SHP77 treated with DMSO at 0.1 percent for 48 hours (cell line): ENCODE data around the gene RIC1.
"Not testable (repeated sequence)": the region's sequence is repeated elsewhere in the genome, so short reads cannot be mapped to it uniquely, and the experiment has no call there.

Experiments used
- DNase-seq: peaks from one replicate; lab custom pipeline; 2025; lab: John Stamatoyannopoulos, UW

RIC1 gene

DNA sequence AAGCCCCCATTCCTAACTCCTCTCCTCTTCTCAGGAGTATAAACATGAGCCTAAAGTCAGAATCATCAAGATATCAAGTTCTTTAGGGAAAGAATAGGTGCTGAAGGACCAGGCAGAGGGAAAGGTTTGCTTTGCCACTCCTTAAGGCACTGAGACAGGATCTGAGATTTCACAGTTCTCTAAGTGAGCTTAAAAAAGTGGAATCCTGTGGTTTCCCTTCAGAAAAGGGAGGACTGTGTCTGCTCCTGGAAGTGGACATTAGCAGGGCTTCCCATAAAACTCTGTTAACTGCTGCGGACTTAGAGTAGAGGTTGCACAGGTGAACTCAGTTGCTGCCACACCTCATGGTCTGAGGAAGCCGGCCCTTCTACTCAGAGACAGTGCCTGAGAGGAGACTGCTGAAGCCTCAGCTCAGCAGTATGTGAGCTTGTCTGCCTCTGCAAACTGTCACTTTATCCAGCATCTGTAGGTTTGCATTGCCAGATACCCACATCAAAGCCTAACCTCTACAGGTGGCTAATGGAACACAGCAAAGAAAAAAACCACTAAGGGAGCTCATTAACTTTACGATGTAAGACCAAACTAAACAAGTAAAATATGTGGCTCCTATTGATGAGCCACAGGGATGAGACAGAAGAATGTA is 42.9 kb downstream of the RIC1 start:
- DNase-seq: no peak

GRCh38 chr9:5675046-5675445 is 46.1 kb downstream of the RIC1 start:
- DNase-seq: not testable (repeated sequence)

GRCh38 chr9:5683591-5683990 is 54.7 kb downstream of the RIC1 start:
- not testable (repeated sequence) for DNase-seq

DNA sequence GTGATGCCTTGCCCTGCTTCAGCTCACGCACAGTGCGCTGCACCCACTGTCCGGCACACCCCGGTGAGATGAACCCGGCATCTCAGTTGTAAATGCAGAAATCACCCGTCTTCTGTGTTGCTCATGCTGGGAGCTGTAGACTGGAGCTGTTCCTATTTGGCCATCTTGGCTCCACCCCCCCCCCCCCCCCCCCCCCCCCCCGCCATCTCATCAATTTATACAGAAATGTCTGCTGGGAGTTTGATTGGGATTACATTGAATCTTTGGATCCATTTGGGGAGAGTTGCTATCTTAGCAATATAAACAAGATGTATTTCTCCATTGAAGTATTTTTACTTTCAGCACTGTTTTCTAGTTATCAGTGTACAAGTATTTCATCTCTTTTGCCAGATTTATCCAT is 55.2 kb downstream of the RIC1 start:
- no peak for DNase-seq

GRCh38 chr9:5688109-5688508 is 59.2 kb downstream of the RIC1 start:
- no peak for DNase-seq

DNA sequence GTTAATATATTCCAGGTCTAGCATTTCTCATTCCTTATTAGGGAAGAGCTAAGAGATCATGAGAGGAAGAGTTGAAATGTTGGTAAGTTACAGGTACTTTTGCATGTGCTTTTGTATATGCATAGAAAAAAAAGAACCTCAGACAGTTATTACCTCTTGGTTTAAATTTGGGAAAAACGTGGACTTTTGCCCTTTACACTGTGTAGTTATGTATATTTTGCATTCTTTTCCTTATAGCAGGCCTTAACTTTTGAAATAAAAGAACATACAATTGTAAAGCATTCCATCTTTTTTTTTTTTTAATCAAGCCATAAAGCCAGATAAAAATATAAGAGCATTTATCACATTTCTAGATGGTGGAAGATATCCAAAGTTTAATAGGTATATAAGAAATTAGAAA is 61.4 kb downstream of the RIC1 start:
- DNase-seq: no peak

GRCh38 chr9:5695860-5696259 is 67.0 kb downstream of the RIC1 start:
- no peak for DNase-seq

DNA sequence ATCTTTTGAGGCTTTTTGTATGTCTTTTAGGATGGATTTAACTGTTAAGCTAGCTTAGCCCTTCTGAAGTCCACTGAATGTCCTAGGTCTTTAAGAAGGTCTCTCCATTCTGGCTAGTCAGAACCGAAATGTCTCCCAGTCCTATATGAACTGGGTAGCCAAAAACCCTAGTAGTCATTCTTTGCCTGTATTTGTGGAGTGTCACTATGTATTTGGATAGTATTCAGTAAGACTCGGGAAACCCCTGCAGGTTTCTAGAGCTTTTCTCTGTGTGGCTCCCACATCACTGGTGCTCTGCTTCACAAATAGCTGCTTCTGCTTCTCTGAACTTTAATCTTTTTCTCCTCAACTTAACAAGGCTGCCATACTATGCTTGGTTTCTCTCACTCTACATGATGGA is 68.0 kb downstream of the RIC1 start:
- DNase-seq: no peak

DNA sequence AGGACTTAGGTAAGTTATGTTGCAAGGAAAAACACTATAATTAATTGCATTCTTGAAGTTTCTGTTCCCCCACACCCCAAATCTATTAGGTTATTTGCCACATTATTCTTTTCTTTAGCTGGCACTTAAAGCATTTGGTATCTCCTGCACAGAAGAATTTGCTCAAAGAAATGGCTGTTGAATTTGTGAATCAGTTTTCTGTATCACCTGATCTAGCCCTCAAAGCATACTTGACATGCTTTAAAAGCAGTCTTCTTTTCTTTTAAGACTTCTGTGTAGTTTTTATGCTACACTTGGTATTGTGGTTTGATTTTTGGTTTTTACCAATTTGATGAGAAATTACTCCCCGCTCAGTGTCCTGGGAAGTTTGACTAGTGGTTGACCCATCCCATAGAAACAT is 69.1 kb downstream of the RIC1 start:
- no peak for DNase-seq

- no peak for DNase-seq
Observed at GRCh38 chr9:5698810-5699556, 70.1 kb downstream of the RIC1 start.

DNA sequence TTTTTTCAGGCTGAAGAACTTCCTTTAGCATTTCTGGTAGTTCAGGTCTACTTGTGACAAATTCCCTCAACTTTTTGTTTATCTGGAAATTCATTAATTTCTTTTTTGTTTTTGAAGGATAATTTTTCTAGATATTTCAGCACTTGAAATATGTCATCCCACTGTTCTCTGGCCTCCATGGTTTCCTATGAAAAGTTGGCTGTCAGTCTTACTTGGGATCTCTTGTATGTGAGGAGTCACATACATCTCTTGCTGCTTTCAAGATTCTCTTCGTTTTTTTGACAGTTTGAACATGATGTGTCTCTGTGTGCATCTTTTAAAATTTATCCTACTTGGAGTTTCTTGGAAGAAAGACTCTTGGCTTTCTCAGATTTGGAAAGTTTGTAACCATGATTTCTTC is 79.5 kb downstream of the RIC1 start:
- DNase-seq: no peak

GRCh38 chr9:5712651-5713390 is 83.9 kb downstream of the RIC1 start:
- no peak for DNase-seq

GRCh38 chr9:5714501-5715401 is 85.8 kb downstream of the RIC1 start:
- DNase-seq: no peak

DNA sequence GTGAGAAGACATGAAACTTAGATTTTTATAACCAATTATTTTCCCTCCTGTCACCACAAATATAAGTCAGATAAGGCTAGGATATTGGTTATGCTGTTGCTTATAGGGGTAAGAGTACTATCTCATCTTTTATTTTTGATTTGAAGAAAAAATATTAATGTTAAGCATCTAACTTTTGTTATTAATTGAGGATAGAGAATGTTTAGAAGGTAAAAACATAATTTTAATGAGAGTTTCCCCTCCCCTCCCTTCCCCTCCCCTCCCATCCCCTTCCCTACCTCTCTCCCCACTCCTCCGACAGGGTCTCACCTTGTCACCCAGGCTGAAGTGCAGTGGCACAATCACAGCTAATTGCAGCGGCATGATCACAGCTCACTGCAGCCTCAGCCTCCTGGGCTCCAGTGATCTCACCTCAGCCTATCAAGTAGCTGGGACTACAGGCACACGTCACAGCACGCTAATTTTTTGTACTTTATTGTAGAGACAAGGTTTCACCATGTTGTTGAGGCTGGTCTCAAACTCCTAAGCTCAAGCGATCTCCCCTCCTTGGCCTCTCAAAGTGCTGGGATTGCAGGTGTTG is 86.7 kb downstream of the RIC1 start:
- no peak for DNase-seq

GRCh38 chr9:5717434-5717833 is 88.5 kb downstream of the RIC1 start:
- DNase-seq: not testable (repeated sequence)

GRCh38 chr9:5718296-5719032 is 89.6 kb downstream of the RIC1 start:
- DNase-seq: no peak

GRCh38 chr9:5719100-5719926 is 90.4 kb downstream of the RIC1 start:
- no peak for DNase-seq

DNA sequence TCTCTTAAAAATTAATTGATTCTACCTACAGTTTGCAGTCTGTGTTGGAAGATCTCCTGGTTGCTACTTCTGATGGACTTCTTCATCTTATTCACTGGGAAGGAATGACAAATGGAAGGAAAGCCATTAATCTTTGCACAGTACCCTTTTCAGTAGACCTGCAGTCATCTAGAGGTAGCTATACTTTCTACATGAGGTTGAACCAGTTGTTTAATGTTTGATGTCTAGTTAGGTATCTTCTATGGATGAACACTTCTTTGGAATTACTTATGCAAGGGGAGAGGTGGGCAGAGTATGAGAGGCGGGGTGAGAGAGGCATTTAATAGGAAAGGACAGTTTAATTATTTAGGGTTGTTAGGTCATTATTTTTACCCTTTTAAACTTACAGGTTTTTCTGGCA is 91.2 kb downstream of the RIC1 start:
- DNase-seq: no peak

- no peak for DNase-seq
Observed at GRCh38 chr9:5721279-5722087, 92.6 kb downstream of the RIC1 start.
